ENCODE results near the gene PPM1H.

Gene PPM1H

DNA sequence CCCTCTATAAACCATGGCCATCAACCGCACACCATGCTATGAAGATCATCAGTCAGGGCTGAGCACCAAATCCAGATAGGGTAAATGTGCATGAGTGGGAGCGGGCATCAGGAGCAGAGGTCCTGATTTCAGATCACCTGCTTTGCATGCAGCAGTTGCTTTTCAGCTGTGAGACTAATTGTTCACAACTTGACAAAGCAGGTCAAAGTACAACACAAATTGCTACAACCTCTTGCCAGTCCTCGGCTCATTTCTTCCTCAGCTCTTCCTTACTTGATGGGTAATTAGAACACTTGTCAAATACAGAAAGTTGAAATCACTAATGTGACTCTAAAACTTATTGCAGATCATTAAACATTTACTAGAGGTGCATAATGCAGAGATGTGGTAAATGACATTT lies 171.6 kb downstream of the PPM1H start:
- TF ChIP-seq, protein P1, sequence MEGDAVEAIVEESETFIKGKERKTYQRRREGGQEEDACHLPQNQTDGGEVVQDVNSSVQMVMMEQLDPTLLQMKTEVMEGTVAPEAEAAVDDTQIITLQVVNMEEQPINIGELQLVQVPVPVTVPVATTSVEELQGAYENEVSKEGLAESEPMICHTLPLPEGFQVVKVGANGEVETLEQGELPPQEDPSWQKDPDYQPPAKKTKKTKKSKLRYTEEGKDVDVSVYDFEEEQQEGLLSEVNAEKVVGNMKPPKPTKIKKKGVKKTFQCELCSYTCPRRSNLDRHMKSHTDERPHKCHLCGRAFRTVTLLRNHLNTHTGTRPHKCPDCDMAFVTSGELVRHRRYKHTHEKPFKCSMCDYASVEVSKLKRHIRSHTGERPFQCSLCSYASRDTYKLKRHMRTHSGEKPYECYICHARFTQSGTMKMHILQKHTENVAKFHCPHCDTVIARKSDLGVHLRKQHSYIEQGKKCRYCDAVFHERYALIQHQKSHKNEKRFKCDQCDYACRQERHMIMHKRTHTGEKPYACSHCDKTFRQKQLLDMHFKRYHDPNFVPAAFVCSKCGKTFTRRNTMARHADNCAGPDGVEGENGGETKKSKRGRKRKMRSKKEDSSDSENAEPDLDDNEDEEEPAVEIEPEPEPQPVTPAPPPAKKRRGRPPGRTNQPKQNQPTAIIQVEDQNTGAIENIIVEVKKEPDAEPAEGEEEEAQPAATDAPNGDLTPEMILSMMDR (conservative IDR thresholded peaks at IDR 0.05; ENCODE audit: low read length): no peak
- no peak for TF ChIP-seq EZH2phosphoT487 (IDR thresholded peaks at IDR 0.05; ENCODE audit: borderline replicate concordance)
- H3K27me3 ChIP-seq (ENCODE audit: insufficient read depth, low read length, poor library complexity, severe bottlenecking): no peaks in the 10 kb centered on the region
- H3K79me2 ChIP-seq (ENCODE audit: insufficient read depth, low read length): no peaks in the 10 kb centered on the region
- H3K4me1 ChIP-seq (ENCODE audit: insufficient read depth, low read length, poor library complexity, severe bottlenecking): no peaks in the 10 kb centered on the region
- no peaks in the 10 kb centered on the region for H3F3A ChIP-seq (ENCODE audit: low read depth)
- no peak overlapping the region for H3K4me3 ChIP-seq (ENCODE audit: low read length, poor library complexity, severe bottlenecking)
- H3K9ac ChIP-seq (ENCODE audit: low read depth, low read length, poor library complexity, severe bottlenecking): no peak overlapping the region
- H2AFZ ChIP-seq (ENCODE audit: low read length): no peak overlapping the region
- no peaks in the 10 kb centered on the region for H3K9me2 ChIP-seq (replicated peaks; ENCODE audit: low read depth, low read length)
- H3K9me3 ChIP-seq (ENCODE audit: insufficient read depth, low read depth, low read length): no peaks in the 10 kb centered on the region
- no peaks in the 10 kb centered on the region for H4K20me1 ChIP-seq (ENCODE audit: insufficient read depth, low read length, poor library complexity, severe bottlenecking)
- peaks cover 26% of the 10 kb centered on the region for H3K36me3 ChIP-seq (ENCODE audit: insufficient read depth, low read length)
- no peak overlapping the region for H3K4me2 ChIP-seq (ENCODE audit: low read depth, low read length, poor library complexity, severe bottlenecking)

DNA sequence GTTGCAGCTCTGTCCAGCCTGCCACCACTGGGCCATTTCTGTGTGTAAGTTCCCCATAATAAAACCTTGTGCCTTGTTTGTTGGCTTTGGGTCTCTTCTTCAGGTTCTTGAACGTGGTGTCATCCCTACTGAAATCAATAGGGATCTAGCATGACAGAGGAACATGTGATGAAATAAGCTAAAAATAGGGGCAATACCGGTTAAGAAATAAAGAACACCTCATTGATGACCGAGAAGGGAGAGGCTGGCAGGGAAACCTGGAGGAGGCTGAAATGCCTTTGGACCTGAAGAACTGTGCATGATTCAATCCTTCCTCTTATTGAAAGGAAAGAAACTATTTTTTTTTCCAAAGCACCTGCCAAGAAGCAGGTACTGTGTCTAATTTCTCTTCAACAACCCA lies 172.3 kb downstream of the PPM1H start:
- peaks cover 25% of the 10 kb centered on the region for H3K36me3 ChIP-seq (ENCODE audit: insufficient read depth, low read length)
- no peaks in the 10 kb centered on the region for H3K79me2 ChIP-seq (ENCODE audit: insufficient read depth, low read length)
- no peak overlapping the region for H3K9ac ChIP-seq (ENCODE audit: low read depth, low read length, poor library complexity, severe bottlenecking)
- H4K20me1 ChIP-seq (ENCODE audit: insufficient read depth, low read length, poor library complexity, severe bottlenecking): no peaks in the 10 kb centered on the region
- no peaks in the 10 kb centered on the region for H3K4me1 ChIP-seq (ENCODE audit: insufficient read depth, low read length, poor library complexity, severe bottlenecking)
- no peaks in the 10 kb centered on the region for H3K27me3 ChIP-seq (ENCODE audit: insufficient read depth, low read length, poor library complexity, severe bottlenecking)
- H3K9me3 ChIP-seq (ENCODE audit: insufficient read depth, low read depth, low read length): no peaks in the 10 kb centered on the region
- no peaks in the 10 kb centered on the region for H3K9me2 ChIP-seq (replicated peaks; ENCODE audit: low read depth, low read length)
- no peaks in the 10 kb centered on the region for H3F3A ChIP-seq (ENCODE audit: low read depth)
- TF ChIP-seq, protein P1 (conservative IDR thresholded peaks at IDR 0.05; ENCODE audit: low read length): no peak
- TF ChIP-seq EZH2phosphoT487 (IDR thresholded peaks at IDR 0.05; ENCODE audit: borderline replicate concordance): no peak
- H2AFZ ChIP-seq (ENCODE audit: low read length): no peak overlapping the region
- H3K4me2 ChIP-seq (ENCODE audit: low read depth, low read length, poor library complexity, severe bottlenecking): no peak overlapping the region
- H3K4me3 ChIP-seq (ENCODE audit: low read length, poor library complexity, severe bottlenecking): no peak overlapping the region

DNA sequence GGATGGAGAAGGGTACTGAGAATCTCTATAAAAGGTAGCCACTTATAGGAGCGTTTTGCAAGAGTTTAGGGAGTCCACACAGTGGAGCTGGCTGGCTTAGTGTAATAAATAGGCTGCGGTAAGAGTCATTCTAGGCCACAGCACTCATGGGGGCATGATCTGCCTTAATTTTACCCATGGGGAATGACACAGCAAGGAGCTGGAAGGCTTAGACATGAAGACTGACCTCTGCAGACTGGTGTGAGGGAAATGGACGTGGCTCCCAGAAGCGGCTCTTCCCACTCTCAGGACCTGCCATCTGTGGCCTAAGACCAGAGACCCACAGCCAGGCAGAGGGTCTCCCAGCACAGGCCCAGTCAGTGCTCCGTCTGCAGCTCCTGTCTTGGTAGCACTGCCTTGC lies 173.3 kb downstream of the PPM1H start:
- Histone ChIP-seq H3K4me1 (ENCODE audit: insufficient read depth, low read length, poor library complexity, severe bottlenecking) (no peaks in the 10 kb centered on the region), H3K36me3 (ENCODE audit: insufficient read depth, low read length) (peaks cover 16% of the 10 kb centered on the region), H4K20me1 (ENCODE audit: insufficient read depth, low read length, poor library complexity, severe bottlenecking) (no peaks in the 10 kb centered on the region), H2AFZ (ENCODE audit: low read length) (no peak overlapping the region), H3F3A (ENCODE audit: low read depth) (no peaks in the 10 kb centered on the region), H3K9ac (ENCODE audit: low read depth, low read length, poor library complexity, severe bottlenecking) (no peak overlapping the region), H3K9me3 (ENCODE audit: insufficient read depth, low read depth, low read length) (no peaks in the 10 kb centered on the region), H3K27me3 (ENCODE audit: insufficient read depth, low read length, poor library complexity, severe bottlenecking) (no peaks in the 10 kb centered on the region), H3K9me2 (replicated peaks; ENCODE audit: low read depth, low read length) (no peaks in the 10 kb centered on the region), H3K79me2 (ENCODE audit: insufficient read depth, low read length) (no peaks in the 10 kb centered on the region), H3K4me3 (ENCODE audit: low read length, poor library complexity, severe bottlenecking) (no peak overlapping the region), H3K4me2 (ENCODE audit: low read depth, low read length, poor library complexity, severe bottlenecking) (no peak overlapping the region)
- TF ChIP-seq EZH2phosphoT487 (IDR thresholded peaks at IDR 0.05; ENCODE audit: borderline replicate concordance): no peak
- TF ChIP-seq, protein P1 (conservative IDR thresholded peaks at IDR 0.05; ENCODE audit: low read length): no peak

All from Loucy (cell line).